PC-3 (cell line): ENCODE measurements around the gene RHOT2. TPM values are rescaled to one million over a fixed set of nuclear protein-coding genes. Genes with fewer than 3 reads are reported as not detected.
A peak's percentile ranks its signal among the peaks of the same experiment; 100 is the strongest.
"Not testable (repeated sequence)": the region's sequence is repeated elsewhere in the genome, so short reads cannot be mapped to it uniquely, and the experiment has no call there.

ENCODE experiments used
- ATAC-seq: fragments of 200-7000 bp; cut with Tn5 transposase; 2 replicates; pipeline ENCODE4 v1.9.1; 2020; ENCODE audit warnings: mild to moderate bottlenecking, moderate library complexity
- BruUV-seq: library from RNA; stranded (reverse); fragments of 400-500 nt; replicated peaks from 2 replicates; lab custom pipeline; 2021; lab: Mats Ljungman, UMichigan
- CTCF ChIA-PET: fragments of 300-600 bp; sonication (Branson Sonifier 250); formaldehyde crosslinking; loops from one replicate; lab custom pipeline; 2022; ENCODE audit warnings: antibody characterized with exemption; lab: Charles Lee
- POLR2A ChIA-PET: fragments of 300-600 bp; sonication (Branson Sonifier 250); formaldehyde crosslinking; loops from one replicate; lab custom pipeline; 2022; ENCODE audit warnings: antibody characterized with exemption; ENCODE audit not compliant: unreplicated experiment; lab: Charles Lee
- DNase-seq: peaks from one replicate; pipeline ENCODE4 v3.0.0-alpha.2; 2015
- H2AFZ ChIP-seq: fragments of 300-600 bp; sonication (generic); 2 replicates; pipeline ENCODE4 v1.6.0; 2016; ENCODE audit warnings: antibody characterized with exemption, low read length
- H3F3A ChIP-seq: fragments of 300-600 bp; sonication (generic); one replicate; pipeline ENCODE4 v1.6.0; 2017; ENCODE audit warnings: antibody characterized with exemption, low read length, control low read depth, mild to moderate bottlenecking; ENCODE audit not compliant: unreplicated experiment
- H3K27ac ChIP-seq: fragments of 300-600 bp; sonication (generic); 2 replicates; pipeline ENCODE4 v1.5.1; 2016; ENCODE audit warnings: mild to moderate bottlenecking, low read length
- H3K27me3 ChIP-seq: fragments of 300-600 bp; sonication (generic); 2 replicates; pipeline ENCODE4 v1.6.1; 2016; ENCODE audit warnings: low read length, mixed read lengths
- H3K36me3 ChIP-seq: fragments of 300-600 bp; sonication (generic); 2 replicates; pipeline ENCODE4 v1.6.1; 2016; ENCODE audit warnings: low read depth, mixed run types, low read length, mixed read lengths
- H3K4me1 ChIP-seq: fragments of 300-600 bp; sonication (generic); 2 replicates; pipeline ENCODE4 v1.5.1; 2016; ENCODE audit warnings: low read length; ENCODE audit not compliant: insufficient read depth
- H3K4me2 ChIP-seq: fragments of 300-600 bp; sonication (generic); 2 replicates; pipeline ENCODE4 v1.6.0; 2016; ENCODE audit warnings: low read length
- H3K4me3 ChIP-seq: fragments of 300-600 bp; sonication (generic); 2 replicates; pipeline ENCODE4 v1.5.1; 2016; ENCODE audit warnings: mild to moderate bottlenecking, low read length, mixed read lengths
- H3K79me2 ChIP-seq: fragments of 300-600 bp; sonication (generic); 2 replicates; pipeline ENCODE4 v1.6.1; 2017; ENCODE audit warnings: low read length, mixed read lengths
- H3K9ac ChIP-seq: fragments of 300-600 bp; sonication (generic); 2 replicates; pipeline ENCODE4 v1.6.0; 2016; ENCODE audit warnings: mild to moderate bottlenecking, low read length
- H3K9me2 ChIP-seq: fragments of 300-600 bp; sonication (generic); replicated peaks from 2 replicates; pipeline ENCODE4 v1.6.1; 2016; ENCODE audit warnings: mixed run types, low read length, mixed read lengths
- H3K9me3 ChIP-seq: fragments of 300-600 bp; sonication (generic); 2 replicates; pipeline ENCODE4 v1.6.1; 2016; ENCODE audit warnings: low read length, mixed read lengths
- H4K20me1 ChIP-seq: fragments of 300-600 bp; sonication (generic); 2 replicates; pipeline ENCODE4 v1.6.1; 2016; ENCODE audit warnings: low read length, mixed read lengths
- CTCF ChIP-seq: fragments of 300-600 bp; sonication (generic); conservative IDR thresholded peaks from 2 replicates; pipeline ENCODE4 v1.5.1; 2017; ENCODE audit warnings: antibody characterized with exemption, low read depth, mild to moderate bottlenecking, low read length
- EZH2 ChIP-seq: fragments of 300-600 bp; sonication (generic); IDR thresholded peaks from one replicate; pipeline ENCODE4 v1.6.1; 2017; ENCODE audit warnings: antibody characterized with exemption, mild to moderate bottlenecking, low read length; ENCODE audit not compliant: unreplicated experiment
- EZH2phosphoT487 ChIP-seq: fragments of 300-600 bp; sonication (generic); IDR thresholded peaks from 2 replicates; pipeline ENCODE4 v1.6.1; 2018; ENCODE audit warnings: mild to moderate bottlenecking, antibody characterized with exemption, low read length, borderline replicate concordance
- intact Hi-C: fragments of 100-400 bp; cut with micrococcal nuclease; formaldehyde crosslinking; loops from 2 replicates; pipeline ENCODE4 v1.9.0; 2023
- total RNA-seq: library from RNA; depleted of rRNA; stranded (reverse); fragments of >200 nt; gene quantifications from 2 replicates; pipeline ENCODE4 v1.2.3, GENCODE V29; 2014

RHOT2 gene
- total RNA-seq, 1 experiment from 2014 or later, result 93.0 TPM

- BruUV-seq, result no TSS peak
These were observed 21.4 kb downstream of the RHOT2 start for GRCh38 chr16:689175-689897.

GRCh38 chr16:691242-691641 lies 23.3 kb downstream of the RHOT2 start:
- H4K20me1 ChIP-seq, H3K9me2 ChIP-seq, H3K27ac ChIP-seq, ATAC-seq, intact Hi-C loops, DNase-seq, H3K27me3 ChIP-seq, H3F3A ChIP-seq, H3K9me3 ChIP-seq, H3K4me3 ChIP-seq, CTCF ChIA-PET, H3K36me3 ChIP-seq, POLR2A ChIA-PET, H3K9ac ChIP-seq, BruUV-seq, H2AFZ ChIP-seq, H3K4me2 ChIP-seq: not testable (repeated sequence)
- Histone ChIP-seq H3K79me2 (peaks cover 12% of the 10 kb centered on the region), H3K4me1 (peaks cover 22% of the 10 kb centered on the region)

More at GRCh38 chr16:689175-689897, 21.4 kb downstream of the RHOT2 start:
- no peak for TF ChIP-seq EZH2phosphoT487
- Histone ChIP-seq H3K4me2 (peak overlapping the region; percentile 100), H3K9me2 (no peaks in the 10 kb centered on the region), H3K4me3 (peak overlapping the region; percentile 99), H3K27me3 (no peaks in the 10 kb centered on the region), H2AFZ (peak overlapping the region; percentile 81; the same call in 1 of the 2 replicates), H3K9me3 (no peaks in the 10 kb centered on the region), H3K36me3 (no peaks in the 10 kb centered on the region), H3K9ac (peak overlapping the region; percentile 91), H4K20me1 (no peaks in the 10 kb centered on the region), H3K79me2 (peaks cover 12% of the 10 kb centered on the region), H3K4me1 (peaks cover 10% of the 10 kb centered on the region), H3F3A (peaks cover 4% of the 10 kb centered on the region), H3K27ac (no peak overlapping the region)
- ChIA-PET POLR2A (no interaction called here), CTCF (no interaction called here)
- intact Hi-C loops, result no loop called here
- ATAC-seq (no peak), DNase-seq (no peak)

- Histone ChIP-seq H3K36me3 (no peaks in the 10 kb centered on the region), H3K4me2 (no peak overlapping the region), H3K27me3 (no peaks in the 10 kb centered on the region), H2AFZ (no peak overlapping the region), H3K9ac (no peak overlapping the region), H3K9me2 (no peaks in the 10 kb centered on the region), H3K4me1 (peaks cover 22% of the 10 kb centered on the region), H3F3A (peaks cover 4% of the 10 kb centered on the region), H3K9me3 (no peaks in the 10 kb centered on the region), H3K4me3 (no peak overlapping the region), H4K20me1 (no peaks in the 10 kb centered on the region), H3K27ac (no peak overlapping the region), H3K79me2 (peaks cover 12% of the 10 kb centered on the region)
- intact Hi-C loops, result no loop called here
- no peak for TF ChIP-seq EZH2phosphoT487
- TF ChIP-seq CTCF, result no peak
- no peak for TF ChIP-seq EZH2
- POLR2A ChIA-PET, result interaction anchor here (0.6 kb wide), 1 partner anchor 1969 kb away, joined by 4 read pairs; no protein-coding TSS in a partner anchor
- BruUV-seq, result no TSS peak
- CTCF ChIA-PET, result no interaction called here
- no peak for DNase-seq
- no peak for ATAC-seq
These were observed 24.6 kb downstream of the RHOT2 start for GRCh38 chr16:692356-693108.
